MM.1S (cell line): ENCODE data around the gene MGAM2.

Source experiments
- EZH2 ChIP-seq: fragments of 300-600 bp; sonication (generic); optimal IDR thresholded peaks from 2 replicates; pipeline ENCODE3; 2017; ENCODE audit warnings: low read depth, mild to moderate bottlenecking, antibody characterized with exemption, low read length, mixed read lengths
- EZH2phosphoT487 ChIP-seq: fragments of 300-600 bp; sonication (generic); IDR thresholded peaks from 2 replicates; pipeline ENCODE4 v1.6.1; 2018; ENCODE audit warnings: antibody characterized with exemption, low read length
- TF ChIP-seq, protein P1 (sequence below): fragments of 300-600 bp; sonication (generic); IDR thresholded peaks from 2 replicates; pipeline ENCODE4 v1.5.1; 2016; ENCODE audit warnings: antibody characterized with exemption, low read length, mixed read lengths

DNA sequence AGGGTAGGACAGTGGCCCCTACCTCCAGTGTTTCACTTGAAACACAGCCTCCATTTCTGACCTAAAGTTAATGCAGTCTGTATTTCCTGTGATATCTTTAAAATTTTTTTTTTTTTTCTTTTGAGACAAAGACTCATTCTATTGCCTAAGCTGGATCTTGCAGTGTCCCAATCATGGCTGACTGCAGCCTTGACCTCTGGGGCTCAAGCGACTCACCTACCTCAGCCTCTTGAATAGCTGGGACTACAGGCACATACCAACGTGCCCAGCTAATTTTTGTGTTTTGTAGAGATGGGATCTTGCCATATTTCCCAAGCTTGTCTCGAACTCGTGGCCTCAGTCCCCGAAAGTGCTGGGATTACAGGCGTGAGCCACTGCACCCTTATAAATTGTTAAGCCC, 16.7 kb upstream of the MGAM2 start:
- TF ChIP-seq, protein P1, sequence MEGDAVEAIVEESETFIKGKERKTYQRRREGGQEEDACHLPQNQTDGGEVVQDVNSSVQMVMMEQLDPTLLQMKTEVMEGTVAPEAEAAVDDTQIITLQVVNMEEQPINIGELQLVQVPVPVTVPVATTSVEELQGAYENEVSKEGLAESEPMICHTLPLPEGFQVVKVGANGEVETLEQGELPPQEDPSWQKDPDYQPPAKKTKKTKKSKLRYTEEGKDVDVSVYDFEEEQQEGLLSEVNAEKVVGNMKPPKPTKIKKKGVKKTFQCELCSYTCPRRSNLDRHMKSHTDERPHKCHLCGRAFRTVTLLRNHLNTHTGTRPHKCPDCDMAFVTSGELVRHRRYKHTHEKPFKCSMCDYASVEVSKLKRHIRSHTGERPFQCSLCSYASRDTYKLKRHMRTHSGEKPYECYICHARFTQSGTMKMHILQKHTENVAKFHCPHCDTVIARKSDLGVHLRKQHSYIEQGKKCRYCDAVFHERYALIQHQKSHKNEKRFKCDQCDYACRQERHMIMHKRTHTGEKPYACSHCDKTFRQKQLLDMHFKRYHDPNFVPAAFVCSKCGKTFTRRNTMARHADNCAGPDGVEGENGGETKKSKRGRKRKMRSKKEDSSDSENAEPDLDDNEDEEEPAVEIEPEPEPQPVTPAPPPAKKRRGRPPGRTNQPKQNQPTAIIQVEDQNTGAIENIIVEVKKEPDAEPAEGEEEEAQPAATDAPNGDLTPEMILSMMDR: no peak
- TF ChIP-seq EZH2phosphoT487: no peak
- TF ChIP-seq EZH2: no peak
